ENCODE measurements around the gene SPDYA.

SPDYA gene

DNA sequence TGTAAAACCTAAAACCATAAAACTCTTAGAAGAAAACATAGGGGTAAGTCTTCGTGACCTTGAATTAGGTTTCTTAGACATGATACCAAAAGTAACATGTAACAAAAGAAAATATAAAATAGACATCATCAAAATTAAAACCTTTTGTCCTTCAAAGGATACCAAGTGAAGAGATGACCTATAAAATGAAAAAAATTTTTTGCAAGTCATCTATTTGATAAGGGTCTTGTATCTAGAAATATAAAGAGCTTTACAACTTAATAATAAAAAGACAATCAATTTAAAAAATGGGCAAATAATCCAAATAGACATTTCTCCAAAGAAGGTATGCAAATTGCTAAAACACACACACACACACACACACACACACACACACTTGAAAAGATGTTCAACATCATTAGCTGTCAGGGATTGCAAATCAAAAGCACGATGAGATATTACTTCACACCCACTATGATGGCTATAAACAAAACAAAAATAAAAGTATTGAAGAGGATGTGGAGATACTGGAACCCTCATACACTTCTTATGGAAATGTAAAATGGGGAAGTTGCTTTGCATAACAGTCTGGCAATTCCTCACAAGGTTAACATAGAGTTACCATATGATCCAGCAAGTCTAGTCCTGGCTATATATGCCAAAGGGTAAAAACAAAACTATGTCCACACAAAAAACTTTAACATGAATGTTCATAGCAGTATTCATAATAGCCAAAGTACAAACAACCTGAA is 23.3 kb downstream of the SPDYA start:
- no peak for DNase-seq

DNA sequence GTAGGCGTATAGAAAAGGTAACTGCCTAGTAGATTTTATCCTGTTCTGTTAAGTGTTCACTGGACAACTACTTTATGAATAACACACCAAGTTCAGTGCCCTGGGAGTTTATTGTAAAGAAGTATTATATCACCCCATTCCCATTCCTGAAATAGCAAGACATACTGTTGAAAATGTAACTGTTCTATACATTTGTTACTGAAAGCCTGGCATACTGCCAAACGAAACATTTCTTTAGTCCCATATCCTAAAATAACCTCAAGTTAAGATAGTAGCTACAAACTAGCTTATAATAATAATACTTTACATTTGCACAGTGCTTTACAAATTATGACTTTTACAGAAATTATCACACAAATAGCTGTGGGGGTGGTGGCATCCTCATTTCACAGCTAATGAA is 25.1 kb downstream of the SPDYA start:
- no peak for DNase-seq

DNA sequence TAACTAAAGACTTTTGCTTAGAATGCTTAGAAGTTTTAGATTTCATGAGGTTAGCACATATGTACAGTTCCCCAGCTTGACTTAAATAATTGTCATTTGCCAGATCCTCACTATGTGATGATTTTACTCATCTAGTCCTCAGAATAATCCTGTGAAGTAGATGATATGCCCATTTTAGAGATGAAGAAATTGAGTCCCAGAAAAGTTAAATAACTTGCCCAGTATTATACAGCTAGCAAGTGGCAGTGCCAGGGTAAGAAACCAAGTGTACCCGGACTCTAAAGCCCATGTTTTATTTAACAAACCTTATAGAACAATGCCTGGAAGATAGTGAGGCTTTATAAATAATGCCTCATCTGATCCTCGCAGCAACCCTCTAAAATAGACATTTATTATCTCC is 28.3 kb downstream of the SPDYA start:
- no peak for DNase-seq

DNA sequence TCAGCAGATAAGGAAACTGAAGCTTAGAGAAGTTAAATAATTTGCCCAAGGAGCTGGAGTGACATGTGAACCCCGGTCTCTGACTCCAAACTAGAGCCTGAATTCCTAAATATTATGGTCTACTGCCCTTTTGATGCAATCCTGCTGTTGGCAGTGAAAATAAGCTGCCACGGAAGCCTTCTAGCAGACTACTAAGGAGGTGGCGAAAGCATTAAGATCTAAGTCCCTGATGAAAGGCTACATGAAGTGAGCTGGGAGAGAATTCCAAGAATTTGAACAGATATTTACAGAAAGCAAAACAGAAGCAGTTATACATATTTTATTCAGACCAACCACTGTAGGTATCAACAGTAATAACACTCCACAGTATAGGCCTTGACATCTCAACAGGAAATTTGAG is 31.4 kb downstream of the SPDYA start:
- DNase-seq = no peak

DNA sequence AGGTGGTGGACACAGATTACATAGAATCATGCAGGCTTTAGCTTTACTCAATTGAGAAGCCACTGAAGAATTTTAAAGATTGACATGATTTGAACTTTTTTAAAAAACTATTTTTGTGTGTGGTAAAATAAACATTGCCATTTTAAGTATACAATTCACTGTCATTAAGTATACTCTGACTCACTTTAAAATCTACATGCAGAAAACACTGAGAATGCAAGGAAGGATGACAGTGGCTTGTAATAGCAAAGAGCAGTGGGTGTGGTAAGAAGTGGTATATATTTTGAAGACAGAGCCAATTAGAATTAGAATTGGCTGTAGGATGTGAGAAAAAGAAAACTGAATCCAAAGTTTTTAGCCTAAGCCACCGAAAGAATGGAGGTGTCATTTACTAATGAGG is 44.6 kb downstream of the SPDYA start:
- DNase-seq = no peak

DNA sequence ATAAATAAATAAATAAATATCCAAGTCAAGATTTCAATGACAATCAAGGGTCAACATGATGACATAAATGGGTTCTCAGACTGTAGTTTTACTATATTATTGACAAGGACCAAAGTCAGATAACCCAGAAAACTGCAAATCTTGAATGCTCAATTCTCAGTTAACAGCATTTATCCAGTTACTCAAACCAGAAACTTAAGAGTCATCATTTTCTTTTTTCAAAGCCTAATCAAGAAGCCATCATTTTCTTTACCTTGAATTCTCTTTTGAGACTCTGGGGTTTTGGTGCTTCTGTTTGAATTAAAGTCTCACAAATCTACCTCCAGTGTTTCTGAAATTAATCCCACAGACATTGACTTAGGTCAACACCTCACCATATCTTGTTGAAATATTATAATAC is 45.3 kb downstream of the SPDYA start:
- DNase-seq = no peak

DNA sequence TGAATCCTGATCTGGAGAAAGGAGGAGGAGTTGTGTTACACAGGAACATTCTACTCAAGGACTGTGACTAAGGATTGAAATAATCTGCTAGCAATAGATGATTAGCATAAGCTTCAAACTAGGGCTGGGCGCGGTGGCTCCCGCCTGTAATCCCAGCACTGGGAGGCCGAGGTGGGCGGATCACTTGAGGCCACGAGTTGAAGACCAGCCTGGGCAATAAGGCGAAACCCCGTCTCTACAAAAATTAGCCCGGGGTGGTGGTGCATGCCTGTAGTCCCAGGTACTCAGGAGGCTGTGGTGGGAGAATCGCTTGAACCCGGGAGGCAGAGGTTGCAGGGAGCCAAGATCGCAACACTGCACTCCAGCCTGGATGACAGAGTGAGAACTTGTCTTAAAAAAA is 58.0 kb downstream of the SPDYA start:
- DNase-seq = no peak

DNA sequence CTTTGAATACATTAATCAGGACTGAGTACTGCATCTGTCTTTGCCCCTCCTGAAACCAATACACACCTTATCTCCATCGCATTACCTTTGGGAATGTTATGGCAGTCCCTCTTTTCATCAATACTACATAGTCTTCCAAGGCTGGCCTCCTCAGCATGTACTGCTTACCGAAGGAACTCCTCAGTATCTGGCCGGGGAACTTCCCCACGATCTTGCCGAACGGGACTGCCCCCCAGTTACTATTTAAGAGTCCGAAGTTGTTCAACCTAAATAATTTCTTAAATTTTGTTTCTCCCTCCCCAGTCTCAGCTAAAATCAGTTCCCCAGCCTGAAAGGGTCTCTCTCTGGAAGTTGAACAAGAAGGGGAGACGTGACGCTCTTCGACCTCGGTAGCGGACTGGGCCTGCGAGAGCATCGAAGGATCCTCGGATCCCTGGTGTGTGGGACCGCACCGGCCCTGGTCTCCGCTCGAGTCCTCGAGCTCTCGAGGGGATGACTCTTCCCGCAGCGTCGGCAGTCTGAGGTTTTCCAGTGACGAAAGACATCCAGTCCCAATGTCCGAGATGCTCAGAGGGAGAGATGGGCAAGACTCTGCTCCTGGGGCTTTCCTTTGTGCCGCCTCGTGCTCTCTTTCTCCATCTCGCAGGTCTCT is 59.0 kb downstream of the SPDYA start:
- no peak for DNase-seq

DNA sequence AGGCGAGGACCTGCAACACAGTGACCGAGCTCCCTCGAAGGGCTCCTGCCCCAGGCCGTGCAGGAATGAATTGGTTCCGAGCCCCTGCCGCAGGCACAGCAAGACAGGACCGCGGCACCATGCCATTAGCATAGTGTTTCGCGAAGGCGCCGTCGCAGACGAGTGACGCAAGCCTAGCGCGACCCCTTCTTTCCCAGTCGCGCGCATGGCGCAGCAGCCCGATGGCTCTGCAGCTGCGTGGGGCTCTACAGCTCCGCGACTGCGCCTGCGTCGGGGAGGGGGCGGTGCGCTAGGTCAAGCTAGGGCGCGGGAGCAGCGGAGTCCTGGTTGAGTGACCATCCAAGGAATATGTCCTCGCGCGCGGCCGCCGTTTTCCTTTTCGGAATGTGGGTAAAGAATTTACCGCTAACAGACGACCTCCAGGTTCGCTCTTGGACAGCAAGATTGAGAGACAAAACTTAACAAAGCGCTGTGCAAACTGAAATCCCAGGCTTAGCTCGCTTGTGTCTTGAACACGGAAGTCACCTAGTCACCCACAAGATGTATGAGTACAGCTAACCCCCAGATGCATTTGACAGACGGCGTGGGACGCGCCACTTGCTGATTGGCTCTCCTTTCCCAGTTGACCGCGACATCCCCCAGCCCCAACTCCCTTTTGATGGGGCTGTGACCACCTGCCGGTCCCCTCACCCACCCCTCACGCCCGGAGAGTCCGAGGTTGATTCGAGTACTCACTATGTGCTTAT is 59.7 kb downstream of the SPDYA start, which contains the start of gene TRMT61B:
Gene TRMT61B, minus strand, starts transcription at position 164 of the 746 bp plus-strand sequence. Its CDS starts 32 bp downstream, at position 132.
- DNase-seq = peak; percentile 90

DNA sequence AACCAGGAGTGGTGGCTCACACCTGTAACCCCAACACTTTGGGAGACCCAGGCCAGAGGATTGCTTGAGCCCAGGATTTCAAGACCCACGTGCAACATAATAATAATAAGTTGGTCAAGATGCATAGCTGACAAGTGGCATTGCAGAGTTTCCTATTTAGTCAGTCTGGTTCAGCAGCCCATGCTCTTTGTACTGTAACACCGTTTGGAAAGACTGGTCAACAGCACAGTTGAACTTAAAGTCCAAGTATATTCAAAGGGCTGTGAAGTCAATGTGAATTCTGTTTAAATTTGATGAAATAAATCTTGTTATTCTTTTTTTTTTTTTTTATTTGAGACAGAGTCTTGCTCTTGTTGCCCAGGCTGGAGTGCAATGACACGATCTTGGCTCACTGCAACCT is 61.0 kb downstream of the SPDYA start:
- no peak for DNase-seq

DNA sequence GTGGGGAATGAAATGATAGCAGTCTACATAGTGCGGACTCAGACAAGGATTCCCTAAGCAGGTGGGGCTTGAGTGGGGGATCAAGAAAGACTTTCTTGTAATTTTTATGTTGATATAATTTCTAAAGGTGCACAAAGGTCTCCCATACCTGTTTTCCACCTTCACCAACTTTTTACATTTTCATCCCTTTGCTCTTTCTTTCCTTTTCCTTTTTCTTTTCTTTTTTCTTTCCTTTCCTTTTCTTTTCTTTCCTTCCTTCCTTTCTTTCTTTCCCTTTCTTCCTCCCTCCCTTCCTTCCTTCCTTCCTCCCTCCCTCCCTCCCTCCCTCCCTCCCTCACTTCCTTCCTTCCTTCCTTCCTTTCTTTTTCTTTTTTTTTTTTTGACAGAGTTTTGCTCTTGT is 69.6 kb downstream of the SPDYA start:
- no peak for DNase-seq

DNA sequence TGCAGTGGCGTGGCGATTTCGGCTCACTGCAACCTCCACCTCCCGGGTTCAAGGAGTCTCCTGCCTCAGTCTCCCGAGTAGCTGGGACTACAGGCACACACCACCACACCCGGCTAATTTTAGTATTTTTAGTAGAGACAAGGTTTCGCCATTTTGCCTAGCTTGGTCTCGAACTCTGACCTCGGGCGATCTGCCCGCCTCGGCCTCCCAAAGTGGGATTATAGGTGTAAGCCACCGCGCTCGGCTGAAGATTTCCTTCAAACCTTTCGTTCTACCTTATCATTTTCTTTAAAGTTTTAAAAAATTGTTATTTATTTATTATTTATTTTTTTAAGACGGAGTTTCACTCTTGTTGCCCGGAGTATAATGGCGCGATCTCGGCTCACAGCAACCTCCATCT is 82.9 kb downstream of the SPDYA start:
- no peak for DNase-seq

DNA sequence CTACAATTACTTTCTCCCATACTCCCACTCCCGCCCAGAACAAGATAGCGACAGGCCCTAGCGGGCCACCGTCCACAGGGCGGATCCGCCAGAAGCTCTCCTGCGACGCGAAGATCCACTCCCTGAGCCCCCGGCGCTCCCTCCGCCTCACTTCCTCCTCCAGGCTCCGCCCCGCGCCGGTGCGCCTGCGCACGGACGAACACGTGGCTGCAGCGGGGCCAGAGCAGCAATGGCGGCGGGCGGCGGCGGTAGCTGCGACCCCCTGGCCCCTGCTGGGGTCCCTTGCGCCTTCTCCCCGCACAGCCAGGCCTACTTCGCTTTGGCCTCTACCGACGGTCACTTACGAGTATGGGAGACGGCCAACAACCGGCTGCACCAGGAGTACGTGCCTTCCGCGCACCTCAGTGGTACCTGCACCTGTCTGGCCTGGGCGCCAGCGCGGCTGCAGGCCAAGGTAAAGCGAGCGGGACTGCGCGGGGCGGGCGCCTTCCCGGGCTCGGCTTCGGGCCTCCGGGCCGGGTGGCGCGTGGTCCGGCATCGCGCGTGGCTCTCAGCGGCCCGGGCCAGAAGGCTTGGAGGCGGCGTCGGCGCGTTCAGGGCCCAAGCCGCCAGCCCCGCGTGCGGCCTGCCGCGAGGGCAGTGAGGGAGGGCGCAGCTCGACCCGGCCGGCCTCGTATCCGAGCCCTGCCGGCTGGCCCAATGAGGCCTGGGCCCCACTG is 84.0 kb downstream of the SPDYA start, which contains the start of gene WDR43:
Gene WDR43, plus strand, starts transcription at position 198 of the 719 bp plus-strand sequence. Its CDS starts 32 bp downstream, at position 230.
- DNase-seq = peak; percentile 94

DNA sequence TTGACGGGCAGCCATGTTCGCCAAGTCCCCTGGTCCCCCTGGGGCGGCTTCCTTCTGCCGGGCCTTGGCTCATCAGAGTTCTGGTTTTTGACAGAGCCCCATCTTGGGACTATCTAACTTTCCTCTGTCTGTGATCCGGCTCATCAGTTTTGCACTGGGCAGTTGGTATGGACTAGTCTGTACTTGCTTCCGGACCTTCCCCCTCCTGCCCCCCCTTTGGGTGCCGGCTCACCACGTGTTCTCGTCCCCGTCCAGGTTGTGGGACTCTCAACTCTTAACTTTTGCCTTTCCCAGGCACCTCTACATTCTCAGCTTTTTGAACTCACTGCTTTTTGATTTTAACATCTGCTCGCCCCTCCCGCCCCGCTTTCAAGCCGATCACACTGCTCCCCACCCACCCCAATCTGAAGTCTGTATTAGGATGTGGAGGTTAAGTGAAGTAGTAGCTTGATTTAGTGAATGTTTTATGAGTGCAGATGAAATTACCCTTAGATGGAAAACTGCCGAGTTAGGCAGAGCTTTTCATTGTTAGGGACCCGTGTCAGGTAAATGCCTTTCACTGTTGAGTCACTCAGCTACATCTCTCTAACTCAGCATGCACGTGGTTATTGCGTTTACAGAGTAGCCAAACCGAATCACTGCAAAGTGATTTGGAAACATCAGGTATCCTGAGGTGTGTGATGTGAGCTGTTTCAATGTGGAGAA is 84.7 kb downstream of the SPDYA start:
- DNase-seq = peak; percentile 18

DNA sequence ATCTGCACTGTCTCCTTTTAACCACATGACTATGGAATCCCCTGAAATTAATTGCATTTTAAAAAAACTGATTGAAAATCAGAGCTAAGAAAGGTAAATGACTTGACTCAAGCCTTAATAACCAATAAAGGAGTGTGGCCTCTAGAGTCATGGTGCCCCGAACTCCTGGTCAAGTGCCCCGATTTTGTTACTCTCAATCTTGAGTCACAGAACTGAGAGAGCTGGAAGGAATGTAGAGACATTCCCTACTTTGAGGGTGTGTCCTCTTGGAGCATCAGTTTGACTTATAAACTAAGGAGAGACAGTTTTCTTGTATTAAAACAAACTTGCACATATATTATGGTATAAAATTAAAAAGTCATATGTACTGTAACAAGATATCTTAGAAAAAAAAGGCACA is 86.3 kb downstream of the SPDYA start:
- no peak for DNase-seq

DNA sequence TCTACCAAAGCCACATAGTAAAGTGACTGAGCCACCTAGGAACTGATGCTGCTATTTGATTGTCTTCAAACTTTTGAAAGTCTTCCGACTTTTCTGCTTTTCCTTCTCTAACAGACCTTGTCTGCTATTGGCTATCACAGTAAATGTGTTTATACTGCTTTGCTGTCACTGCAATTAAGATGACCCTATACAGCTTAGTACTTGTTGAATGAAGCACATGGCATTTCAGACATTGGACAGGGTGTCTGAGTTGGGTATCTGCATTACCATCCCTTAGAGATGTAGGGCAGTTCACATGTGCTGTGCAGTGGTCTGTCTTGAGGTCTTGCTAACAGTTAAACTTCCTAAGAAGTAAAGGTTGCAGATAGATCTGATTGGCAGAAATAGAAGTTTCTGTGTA is 87.4 kb downstream of the SPDYA start:
- DNase-seq = no peak
